A673 (cell line): ENCODE results near the gene CHAD. TPM values are rescaled to one million over a fixed set of nuclear protein-coding genes. Genes with fewer than 3 reads are reported as not detected.

ENCODE experiments used
- BruUV-seq: library from RNA; stranded (reverse); fragments of 400-500 nt; replicated peaks from 2 replicates; lab custom pipeline; 2021; lab: Mats Ljungman, UMichigan
- CTCF ChIA-PET: fragments of 300-600 bp; sonication (Branson Sonifier 250); formaldehyde crosslinking; loops from one replicate; lab custom pipeline; 2022; ENCODE audit warnings: antibody characterized with exemption; lab: Charles Lee
- POLR2A ChIA-PET: fragments of 300-600 bp; sonication (Branson Sonifier 250); formaldehyde crosslinking; loops from one replicate; lab custom pipeline; 2022; ENCODE audit warnings: antibody characterized with exemption; ENCODE audit not compliant: low non-redundant PET; lab: Charles Lee
- DNase-seq: peaks from one replicate; pipeline ENCODE4 v3.0.0-alpha.2; 2015; ENCODE audit warnings: low spot score
- H3K27ac ChIP-seq: fragments of 200-600 bp; sonication (generic); 2 replicates; pipeline ENCODE4 v1.5.1; 2016; ENCODE audit warnings: mixed run types, low read depth, mild to moderate bottlenecking, mixed read lengths, antibody characterized with exemption, low read length; ENCODE audit not compliant: poor library complexity, severe bottlenecking
- H3K27me3 ChIP-seq: fragments of 200-600 bp; sonication (generic); replicated peaks from 2 replicates; pipeline ENCODE4 v1.6.1; 2017; ENCODE audit warnings: mixed run types, low read depth, mild to moderate bottlenecking, mixed read lengths, antibody characterized with exemption, low read length; ENCODE audit not compliant: insufficient read depth, poor library complexity
- H3K36me3 ChIP-seq: fragments of 200-600 bp; sonication (generic); 2 replicates; pipeline ENCODE4 v1.6.1; 2016; ENCODE audit warnings: mixed run types, mild to moderate bottlenecking, mixed read lengths, antibody characterized with exemption, low read length; ENCODE audit not compliant: insufficient read depth, poor library complexity, severe bottlenecking
- H3K4me1 ChIP-seq: fragments of 200-600 bp; sonication (generic); 2 replicates; pipeline ENCODE4 v1.6.1; 2017; ENCODE audit warnings: mixed run types, mild to moderate bottlenecking, mixed read lengths, antibody characterized with exemption, low read length; ENCODE audit not compliant: insufficient read depth, poor library complexity, severe bottlenecking
- H3K4me3 ChIP-seq: fragments of 200-600 bp; sonication (generic); 2 replicates; pipeline ENCODE4 v1.5.1; 2016; ENCODE audit warnings: low read depth, mixed run types, mild to moderate bottlenecking, mixed read lengths, low read length; ENCODE audit not compliant: poor library complexity, severe bottlenecking
- H3K9me3 ChIP-seq: fragments of 200-600 bp; sonication (generic); 2 replicates; pipeline ENCODE4 v1.6.1; 2016; ENCODE audit warnings: mixed run types, low read depth, mild to moderate bottlenecking, mixed read lengths, antibody characterized with exemption, low read length; ENCODE audit not compliant: poor library complexity, severe bottlenecking
- CTCF ChIP-seq: fragments of 300-800, 200-600 bp; sonication (generic); conservative IDR thresholded peaks from 2 replicates; pipeline ENCODE4 v1.5.1; 2017; ENCODE audit warnings: low read depth, mild to moderate bottlenecking, antibody characterized with exemption, low read length, moderate library complexity, mixed read lengths
- EZH2 ChIP-seq: fragments of 200-600 bp; sonication (generic); IDR thresholded peaks from 2 replicates; pipeline ENCODE4 v1.6.1; 2017; ENCODE audit warnings: borderline replicate concordance, low read depth, mild to moderate bottlenecking, mixed read lengths, antibody characterized with exemption, low read length; ENCODE audit not compliant: poor library complexity, severe bottlenecking
- intact Hi-C: fragments of 100-400 bp; cut with micrococcal nuclease; formaldehyde crosslinking; loops from one replicate; pipeline ENCODE4 v1.10.0; 2022; ENCODE audit not compliant: unreplicated experiment
- total RNA-seq: library from RNA; stranded (reverse); gene quantifications from 2 replicates; pipeline ENCODE4 v1.2.3, GENCODE V29; 2021

Gene CHAD
- total RNA-seq, 1 experiment from 2014 or later: not detected

GRCh38 chr17:50460831-50461526 is 7.7 kb downstream of the CHAD start:
- H3K27ac ChIP-seq: no peak overlapping the region
- ChIA-PET POLR2A (no interaction called here), CTCF (no interaction called here)
- no peak for TF ChIP-seq CTCF
- TF ChIP-seq EZH2: no peak
- H3K4me1 ChIP-seq: peaks cover 9% of the 10 kb centered on the region
- no peaks in the 10 kb centered on the region for H3K27me3 ChIP-seq
- no peaks in the 10 kb centered on the region for H3K36me3 ChIP-seq
- H3K4me3 ChIP-seq: no peak overlapping the region
- no peak for DNase-seq
- no TSS peak for BruUV-seq
- no peaks in the 10 kb centered on the region for H3K9me3 ChIP-seq
- intact Hi-C loops: no loop called here

DNA sequence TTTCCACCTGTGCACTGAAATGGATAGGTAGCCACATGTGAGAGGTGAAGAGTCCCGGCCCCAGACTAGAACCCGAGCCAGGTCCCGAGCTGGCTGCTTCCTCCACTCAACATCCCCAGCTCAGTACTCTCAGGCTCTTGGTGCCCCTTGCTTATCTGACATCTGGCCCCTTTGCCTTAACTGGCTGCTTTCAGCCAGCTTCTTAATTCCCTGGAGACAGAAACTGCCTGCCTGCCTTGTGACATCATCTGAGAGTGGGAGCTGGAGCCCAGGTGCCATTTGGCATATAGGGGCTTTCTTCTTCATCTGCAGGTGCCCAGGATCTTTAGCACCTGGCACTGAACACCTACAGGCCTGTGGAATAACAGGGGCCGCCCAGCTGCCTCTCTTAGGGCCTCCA is 8.9 kb downstream of the CHAD start:
- ChIA-PET CTCF (no interaction called here), POLR2A (no interaction called here)
- H3K9me3 ChIP-seq: no peaks in the 10 kb centered on the region
- no peak for TF ChIP-seq CTCF
- TF ChIP-seq EZH2: no peak
- H3K27me3 ChIP-seq: no peaks in the 10 kb centered on the region
- H3K4me1 ChIP-seq: peaks cover 9% of the 10 kb centered on the region
- DNase-seq: no peak
- no peaks in the 10 kb centered on the region for H3K36me3 ChIP-seq
- no peak overlapping the region for H3K4me3 ChIP-seq
- BruUV-seq: no TSS peak
- no peak overlapping the region for H3K27ac ChIP-seq
- intact Hi-C loops: no loop called here

GRCh38 chr17:50458701-50459676 is 9.7 kb downstream of the CHAD start:
- no peaks in the 10 kb centered on the region for H3K36me3 ChIP-seq
- H3K4me3 ChIP-seq: no peak overlapping the region
- no peaks in the 10 kb centered on the region for H3K9me3 ChIP-seq
- intact Hi-C loops: no loop called here
- ChIA-PET POLR2A (no interaction called here), CTCF (interaction anchor here (0.5 kb wide), 1 partner anchor 41 kb away, joined by 15 read pairs; no protein-coding TSS in a partner anchor)
- peaks cover 9% of the 10 kb centered on the region for H3K4me1 ChIP-seq
- no peak for DNase-seq
- H3K27ac ChIP-seq: no peak overlapping the region
- BruUV-seq: no TSS peak
- H3K27me3 ChIP-seq: no peaks in the 10 kb centered on the region
- TF ChIP-seq EZH2: no peak
- TF ChIP-seq CTCF: no peak
